ENCODE data around the gene QTRT2.

The QTRT2 gene

GRCh38 chr3:114081037-114081436 lies 24.5 kb downstream of the QTRT2 start:
- TF ChIP-seq CTCF (conservative IDR thresholded peaks at IDR 0.05; ENCODE audit: low read length) (no peak), EZH2phosphoT487 (IDR thresholded peaks at IDR 0.05; ENCODE audit: borderline replicate concordance) (no peak)
- no peak overlapping the region for H3K9ac ChIP-seq (ENCODE audit: low read depth, low read length, poor library complexity, severe bottlenecking)
- no peak overlapping the region for H2AFZ ChIP-seq (ENCODE audit: low read length)
- H3F3A ChIP-seq (ENCODE audit: low read depth): no peaks in the 10 kb centered on the region
- H3K4me2 ChIP-seq (ENCODE audit: low read depth, low read length, poor library complexity, severe bottlenecking): no peak overlapping the region
- no peak overlapping the region for H3K4me3 ChIP-seq (ENCODE audit: low read length, poor library complexity, severe bottlenecking)
- H3K27me3 ChIP-seq (ENCODE audit: insufficient read depth, low read length, poor library complexity, severe bottlenecking): no peaks in the 10 kb centered on the region
- H3K36me3 ChIP-seq (ENCODE audit: insufficient read depth, low read length): peaks cover 82% of the 10 kb centered on the region
- no peaks in the 10 kb centered on the region for H4K20me1 ChIP-seq (ENCODE audit: insufficient read depth, low read length, poor library complexity, severe bottlenecking)
- no peaks in the 10 kb centered on the region for H3K79me2 ChIP-seq (ENCODE audit: insufficient read depth, low read length)
- no peaks in the 10 kb centered on the region for H3K4me1 ChIP-seq (ENCODE audit: insufficient read depth, low read length, poor library complexity, severe bottlenecking)
- H3K9me3 ChIP-seq (ENCODE audit: insufficient read depth, low read depth, low read length): no peaks in the 10 kb centered on the region
- no peaks in the 10 kb centered on the region for H3K9me2 ChIP-seq (replicated peaks; ENCODE audit: low read depth, low read length)

GRCh38 chr3:114083112-114083511 lies 26.6 kb downstream of the QTRT2 start:
- Histone ChIP-seq H4K20me1 (ENCODE audit: insufficient read depth, low read length, poor library complexity, severe bottlenecking) (no peaks in the 10 kb centered on the region), H3K27me3 (ENCODE audit: insufficient read depth, low read length, poor library complexity, severe bottlenecking) (no peaks in the 10 kb centered on the region), H3F3A (ENCODE audit: low read depth) (no peaks in the 10 kb centered on the region), H3K9me2 (replicated peaks; ENCODE audit: low read depth, low read length) (no peaks in the 10 kb centered on the region), H3K36me3 (ENCODE audit: insufficient read depth, low read length) (peaks cover 81% of the 10 kb centered on the region), H3K4me1 (ENCODE audit: insufficient read depth, low read length, poor library complexity, severe bottlenecking) (no peaks in the 10 kb centered on the region), H3K79me2 (ENCODE audit: insufficient read depth, low read length) (no peaks in the 10 kb centered on the region), H3K9ac (ENCODE audit: low read depth, low read length, poor library complexity, severe bottlenecking) (no peak overlapping the region), H3K9me3 (ENCODE audit: insufficient read depth, low read depth, low read length) (no peaks in the 10 kb centered on the region), H2AFZ (ENCODE audit: low read length) (no peak overlapping the region), H3K4me3 (ENCODE audit: low read length, poor library complexity, severe bottlenecking) (no peak overlapping the region), H3K4me2 (ENCODE audit: low read depth, low read length, poor library complexity, severe bottlenecking) (no peak overlapping the region)
- TF ChIP-seq CTCF (conservative IDR thresholded peaks at IDR 0.05; ENCODE audit: low read length) (no peak), EZH2phosphoT487 (IDR thresholded peaks at IDR 0.05; ENCODE audit: borderline replicate concordance) (no peak)

GRCh38 chr3:114086356-114086755 lies 29.8 kb downstream of the QTRT2 start:
- no peak overlapping the region for H3K4me3 ChIP-seq (ENCODE audit: low read length, poor library complexity, severe bottlenecking)

More at GRCh38 chr3:114086356-114086755, 29.8 kb downstream of the QTRT2 start:
- no peaks in the 10 kb centered on the region for H3K27me3 ChIP-seq (ENCODE audit: insufficient read depth, low read length, poor library complexity, severe bottlenecking)
- H3K4me2 ChIP-seq (ENCODE audit: low read depth, low read length, poor library complexity, severe bottlenecking): no peak overlapping the region
- H3K9ac ChIP-seq (ENCODE audit: low read depth, low read length, poor library complexity, severe bottlenecking): no peak overlapping the region
- H3K4me1 ChIP-seq (ENCODE audit: insufficient read depth, low read length, poor library complexity, severe bottlenecking): no peaks in the 10 kb centered on the region
- TF ChIP-seq CTCF (conservative IDR thresholded peaks at IDR 0.05; ENCODE audit: low read length) (no peak), EZH2phosphoT487 (IDR thresholded peaks at IDR 0.05; ENCODE audit: borderline replicate concordance) (no peak)
- no peak overlapping the region for H2AFZ ChIP-seq (ENCODE audit: low read length)
- no peaks in the 10 kb centered on the region for H3K79me2 ChIP-seq (ENCODE audit: insufficient read depth, low read length)
- H3K9me3 ChIP-seq (ENCODE audit: insufficient read depth, low read depth, low read length): no peaks in the 10 kb centered on the region
- H4K20me1 ChIP-seq (ENCODE audit: insufficient read depth, low read length, poor library complexity, severe bottlenecking): no peaks in the 10 kb centered on the region
- no peaks in the 10 kb centered on the region for H3F3A ChIP-seq (ENCODE audit: low read depth)
- H3K36me3 ChIP-seq (ENCODE audit: insufficient read depth, low read length): peaks cover 50% of the 10 kb centered on the region; the same call in 1 of the 2 replicates
- H3K9me2 ChIP-seq (replicated peaks; ENCODE audit: low read depth, low read length): no peaks in the 10 kb centered on the region
